Dendritic cell treated with granulocyte-macrophage colony-stimulating factor and Interleukin-4, amounts not matched to agents 40 ng/mL and 50 ng/mL, for 4 days (primary cell): ENCODE results near the gene AK2.
"Not testable (repeated sequence)": the region's sequence is repeated elsewhere in the genome, so short reads cannot be mapped to it uniquely, and the experiment has no call there.

ENCODE experiments used
- H3K27ac Mint-ChIP-seq: one replicate; pipeline ENCODE4 v1.8.0; 2022; ENCODE audit warnings: mild to moderate bottlenecking, mixed read lengths
- H3K27me3 Mint-ChIP-seq: one replicate; pipeline ENCODE4 v1.8.0; 2022; ENCODE audit warnings: mild to moderate bottlenecking, mixed read lengths
- H3K36me3 Mint-ChIP-seq: one replicate; pipeline ENCODE4 v1.8.0; 2022; ENCODE audit warnings: low read depth, mixed read lengths
- H3K4me1 Mint-ChIP-seq: one replicate; pipeline ENCODE4 v1.8.0; 2022; ENCODE audit warnings: low read depth, mixed read lengths
- H3K4me3 Mint-ChIP-seq: one replicate; pipeline ENCODE4 v1.8.0; 2022; ENCODE audit warnings: mild to moderate bottlenecking, moderate library complexity, mixed read lengths
- H3K9me3 Mint-ChIP-seq: one replicate; pipeline ENCODE4 v1.8.0; 2022; ENCODE audit warnings: mixed read lengths
- intact Hi-C: fragments of 100-400 bp; cut with micrococcal nuclease; formaldehyde crosslinking; loops from one replicate; pipeline ENCODE4 v1.15.0; 2022

AK2 gene

DNA sequence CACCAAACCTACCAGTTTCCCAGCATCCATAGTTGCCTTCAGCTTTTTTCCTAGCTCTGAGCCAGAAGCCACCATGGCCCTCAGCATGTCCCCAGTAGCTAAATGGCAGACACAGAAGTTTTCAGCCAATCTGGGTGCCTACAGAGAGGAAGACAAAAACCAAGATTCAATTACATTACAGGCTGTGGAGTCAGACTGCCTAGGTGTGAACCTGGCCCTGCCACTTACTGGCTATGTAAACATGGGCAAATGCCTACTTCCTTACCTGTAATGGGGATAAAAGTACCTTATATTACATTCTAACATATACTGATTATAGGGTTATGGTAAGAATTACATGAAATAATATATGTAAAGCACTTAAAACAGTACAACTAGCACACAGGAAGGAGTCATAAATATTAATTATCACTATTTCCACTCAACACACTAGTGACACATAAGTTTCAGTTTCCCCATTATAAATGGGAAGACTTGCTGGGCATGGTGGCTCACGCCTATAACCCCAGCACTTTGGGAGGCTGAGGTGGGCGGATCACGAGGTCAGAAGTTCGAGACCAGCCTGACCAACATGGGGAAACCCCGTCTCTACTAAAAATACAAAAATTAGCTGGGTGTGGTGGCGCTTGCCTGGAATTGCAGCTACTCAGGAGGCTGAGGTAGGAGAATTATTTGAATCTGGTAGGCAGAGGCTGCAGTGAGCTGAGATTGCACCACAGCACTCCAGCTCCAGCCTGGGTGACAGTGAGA is 12.1 kb downstream of the AK2 start:
- not testable (repeated sequence) for H3K27ac Mint-ChIP-seq

GRCh38 chr1:33022650-33023200 is 14.0 kb downstream of the AK2 start:
- intact Hi-C loops: no loop called here
- Mint-ChIP-seq H3K27ac (no peak overlapping the region), H3K27me3 (no peaks in the 10 kb centered on the region), H3K9me3 (no peaks in the 10 kb centered on the region), H3K4me3 (no peak overlapping the region), H3K36me3 (peaks cover 82% of the 10 kb centered on the region), H3K4me1 (peaks cover 34% of the 10 kb centered on the region)

More for the DNA sequence above, 12.1 kb downstream of the AK2 start:
- Mint-ChIP-seq H3K36me3 (peaks cover 82% of the 10 kb centered on the region), H3K4me1 (peaks cover 39% of the 10 kb centered on the region)
- intact Hi-C loops, H3K9me3 Mint-ChIP-seq, H3K27me3 Mint-ChIP-seq, H3K4me3 Mint-ChIP-seq: not testable (repeated sequence)

- Mint-ChIP-seq H3K27ac (no peak overlapping the region), H3K4me1 (peaks cover 27% of the 10 kb centered on the region), H3K36me3 (peaks cover 82% of the 10 kb centered on the region), H3K4me3 (no peak overlapping the region), H3K27me3 (no peaks in the 10 kb centered on the region), H3K9me3 (no peaks in the 10 kb centered on the region)
- intact Hi-C loops: no loop called here
Measured at GRCh38 chr1:33021567-33022431, 14.9 kb downstream of the AK2 start.

DNA sequence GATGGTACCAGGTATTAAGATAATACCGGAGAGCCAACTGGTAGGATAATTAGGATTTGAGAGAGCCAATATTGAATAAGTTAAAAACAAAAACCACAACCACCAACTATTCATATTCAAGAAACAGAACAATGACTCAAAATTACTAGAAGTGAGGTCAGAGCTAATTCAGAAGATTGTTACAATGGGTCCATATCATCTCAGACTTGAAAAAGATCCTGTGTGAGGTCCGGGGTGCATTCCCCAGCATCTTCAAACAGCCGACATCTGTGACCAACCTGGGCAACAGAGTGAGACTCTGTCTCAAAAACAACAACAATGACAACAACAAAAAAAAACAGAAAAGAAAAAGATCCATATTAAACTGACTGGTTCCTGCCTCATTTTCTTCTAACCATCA is 18.6 kb downstream of the AK2 start:
- no peak overlapping the region for H3K4me3 Mint-ChIP-seq
- H3K9me3 Mint-ChIP-seq: no peaks in the 10 kb centered on the region
- peaks cover 89% of the 10 kb centered on the region for H3K36me3 Mint-ChIP-seq
- H3K27me3 Mint-ChIP-seq: no peaks in the 10 kb centered on the region
- intact Hi-C loops: no loop called here
- peaks cover 18% of the 10 kb centered on the region for H3K4me1 Mint-ChIP-seq
- H3K27ac Mint-ChIP-seq: peak overlapping the region; percentile 23

GRCh38 chr1:33017175-33017574 is 19.5 kb downstream of the AK2 start:
- no peak overlapping the region for H3K4me3 Mint-ChIP-seq
- no peak overlapping the region for H3K27ac Mint-ChIP-seq
- H3K36me3 Mint-ChIP-seq: peaks cover 89% of the 10 kb centered on the region
- intact Hi-C loops: no loop called here
- no peaks in the 10 kb centered on the region for H3K27me3 Mint-ChIP-seq
- H3K9me3 Mint-ChIP-seq: no peaks in the 10 kb centered on the region
- H3K4me1 Mint-ChIP-seq: peaks cover 27% of the 10 kb centered on the region

- Mint-ChIP-seq H3K27me3 (no peaks in the 10 kb centered on the region), H3K4me1 (peaks cover 47% of the 10 kb centered on the region), H3K27ac (no peak overlapping the region), H3K4me3 (no peak overlapping the region), H3K36me3 (peaks cover 89% of the 10 kb centered on the region), H3K9me3 (no peaks in the 10 kb centered on the region)
- intact Hi-C loops: no loop called here
Measured at GRCh38 chr1:33015216-33015615, 21.5 kb downstream of the AK2 start.

GRCh38 chr1:33014464-33015163 is 22.1 kb downstream of the AK2 start:
- intact Hi-C loops: no loop called here
- no peak overlapping the region for H3K27ac Mint-ChIP-seq
- peaks cover 89% of the 10 kb centered on the region for H3K36me3 Mint-ChIP-seq

DNA sequence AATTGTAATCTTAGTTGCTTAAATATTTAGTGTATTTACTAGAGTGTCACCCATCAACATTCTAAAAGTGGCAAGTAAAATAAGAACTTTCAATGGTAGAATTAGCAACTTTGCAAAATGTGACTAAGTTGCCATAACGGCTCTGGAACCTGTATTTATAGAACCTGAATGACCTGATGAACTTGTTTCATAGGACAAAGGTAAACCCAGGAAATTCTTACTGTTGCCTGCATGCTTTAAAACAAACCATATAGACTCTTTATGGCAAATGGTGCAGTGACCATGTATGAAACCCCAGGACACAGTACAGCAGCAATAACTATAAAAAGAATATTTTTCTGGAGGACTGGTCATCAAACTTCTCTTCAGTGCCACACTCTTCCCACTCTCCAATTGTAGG is 22.9 kb downstream of the AK2 start:
- Mint-ChIP-seq H3K4me1 (peaks cover 58% of the 10 kb centered on the region), H3K9me3 (no peaks in the 10 kb centered on the region), H3K4me3 (no peak overlapping the region), H3K36me3 (peaks cover 89% of the 10 kb centered on the region), H3K27me3 (no peaks in the 10 kb centered on the region), H3K27ac (no peak overlapping the region)
- intact Hi-C loops: no loop called here

More at GRCh38 chr1:33014464-33015163, 22.1 kb downstream of the AK2 start:
- peaks cover 53% of the 10 kb centered on the region for H3K4me1 Mint-ChIP-seq
- no peak overlapping the region for H3K4me3 Mint-ChIP-seq
- H3K9me3 Mint-ChIP-seq: no peaks in the 10 kb centered on the region
- no peaks in the 10 kb centered on the region for H3K27me3 Mint-ChIP-seq

DNA sequence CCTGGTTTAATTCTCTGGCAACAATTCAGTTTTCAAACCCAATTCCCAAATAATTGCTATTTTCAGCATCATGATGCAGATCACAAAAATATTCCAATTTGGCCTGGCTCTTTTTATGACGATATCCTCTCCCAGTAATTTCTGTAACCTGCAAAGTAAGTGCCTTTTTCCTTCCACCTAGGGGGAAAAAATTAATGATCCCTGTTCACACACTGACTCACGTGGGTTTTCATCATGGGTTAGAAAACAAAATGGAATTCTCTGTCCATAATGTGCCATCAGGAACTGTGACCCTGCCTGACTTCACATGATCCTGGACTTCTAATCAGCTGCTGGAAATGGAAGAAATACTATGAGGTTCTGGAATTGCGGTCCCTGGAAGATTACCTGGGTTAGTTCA is 24.5 kb downstream of the AK2 start:
- Mint-ChIP-seq H3K4me1 (peaks cover 65% of the 10 kb centered on the region), H3K27me3 (no peaks in the 10 kb centered on the region), H3K4me3 (no peak overlapping the region), H3K36me3 (peaks cover 89% of the 10 kb centered on the region), H3K9me3 (no peaks in the 10 kb centered on the region), H3K27ac (peak overlapping the region; percentile 55)
- intact Hi-C loops: no loop called here

DNA sequence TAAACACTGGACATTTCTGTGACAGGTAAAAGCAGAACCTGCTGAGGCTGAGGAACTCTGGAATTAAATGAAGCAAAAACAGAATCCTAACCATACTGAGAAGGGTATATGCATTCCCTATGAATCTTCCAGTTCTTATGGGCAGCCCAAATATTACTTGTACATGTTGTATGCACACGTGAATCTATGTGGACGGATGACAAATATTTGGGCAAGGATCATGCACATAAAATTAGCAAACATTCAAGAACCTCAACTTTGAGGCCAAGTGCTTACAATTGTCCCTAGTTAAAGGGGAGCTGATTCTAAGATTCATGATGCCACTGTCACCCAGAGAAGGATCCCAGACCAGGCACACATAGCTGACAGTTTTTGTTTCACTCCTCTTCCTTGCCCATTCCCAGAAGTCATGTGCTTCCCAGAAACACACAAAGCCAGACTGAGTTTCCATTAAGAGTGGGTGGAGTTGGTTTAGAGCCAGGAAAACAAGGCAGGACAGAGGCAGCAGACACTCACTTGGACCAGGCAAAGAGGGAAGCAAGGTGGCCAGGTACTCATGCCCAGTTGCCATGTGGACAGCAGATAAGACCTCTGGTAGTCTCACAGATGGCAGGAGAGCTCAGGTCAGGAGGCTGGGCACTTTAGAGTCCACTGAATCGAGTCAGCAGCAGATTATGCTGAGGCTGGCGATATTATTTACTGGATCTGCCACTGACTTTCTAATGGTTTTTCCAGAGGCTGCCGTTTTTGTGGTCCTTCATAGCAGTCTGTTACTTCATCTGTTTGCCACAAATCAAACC is 25.6 kb downstream of the AK2 start:
- Mint-ChIP-seq H3K9me3 (no peaks in the 10 kb centered on the region), H3K4me3 (no peak overlapping the region), H3K36me3 (peaks cover 90% of the 10 kb centered on the region), H3K4me1 (peaks cover 75% of the 10 kb centered on the region), H3K27me3 (no peaks in the 10 kb centered on the region), H3K27ac (peak overlapping the region; percentile 55)
- intact Hi-C loops: no loop called here

- H3K4me3 Mint-ChIP-seq: no peak overlapping the region
- intact Hi-C loops: loop anchor here (5.0 to 10.0 kb wide), 2 partner anchors 45 to 47 kb away; partner anchors contain the start of gene RNF19B
- H3K4me1 Mint-ChIP-seq: peaks cover 90% of the 10 kb centered on the region
- no peaks in the 10 kb centered on the region for H3K27me3 Mint-ChIP-seq
- no peak overlapping the region for H3K27ac Mint-ChIP-seq
- H3K9me3 Mint-ChIP-seq: no peaks in the 10 kb centered on the region
- peaks cover 95% of the 10 kb centered on the region for H3K36me3 Mint-ChIP-seq
Measured at GRCh38 chr1:33009561-33009960, 27.1 kb downstream of the AK2 start.

GRCh38 chr1:33008051-33008914 is 28.4 kb downstream of the AK2 start:
- H3K4me1 Mint-ChIP-seq: peaks cover 86% of the 10 kb centered on the region
- intact Hi-C loops: loop anchor here (5.0 to 10.0 kb wide), 2 partner anchors 46 to 47 kb away; partner anchors contain the start of gene RNF19B
- H3K27ac Mint-ChIP-seq: no peak overlapping the region

More at GRCh38 chr1:33008051-33008914, 28.4 kb downstream of the AK2 start:
- H3K27me3 Mint-ChIP-seq: no peaks in the 10 kb centered on the region
- no peak overlapping the region for H3K4me3 Mint-ChIP-seq
- H3K36me3 Mint-ChIP-seq: peaks cover 82% of the 10 kb centered on the region
- H3K9me3 Mint-ChIP-seq: no peaks in the 10 kb centered on the region
